Activated T-helper 1 cell treated with anti-CD3 and anti-CD28 coated beads, Interleukin-2, amount 50 U/mL, for 16 hours (primary cell): ENCODE data around the gene ETNPPL.
"Not testable (repeated sequence)": the region's sequence is repeated elsewhere in the genome, so short reads cannot be mapped to it uniquely, and the experiment has no call there.

Experiments used
- DNase-seq, 2 donors: peaks; one replicate each; pipeline ENCODE4 v3.0.0-alpha.2; 2020; ENCODE audit warnings: low read depth in 1 of 2, low spot score in 1 of 2

Gene ETNPPL

GRCh38 chr4:108758498-108758897 lies 4.4 kb downstream of the ETNPPL start:
- no peak for DNase-seq

DNA sequence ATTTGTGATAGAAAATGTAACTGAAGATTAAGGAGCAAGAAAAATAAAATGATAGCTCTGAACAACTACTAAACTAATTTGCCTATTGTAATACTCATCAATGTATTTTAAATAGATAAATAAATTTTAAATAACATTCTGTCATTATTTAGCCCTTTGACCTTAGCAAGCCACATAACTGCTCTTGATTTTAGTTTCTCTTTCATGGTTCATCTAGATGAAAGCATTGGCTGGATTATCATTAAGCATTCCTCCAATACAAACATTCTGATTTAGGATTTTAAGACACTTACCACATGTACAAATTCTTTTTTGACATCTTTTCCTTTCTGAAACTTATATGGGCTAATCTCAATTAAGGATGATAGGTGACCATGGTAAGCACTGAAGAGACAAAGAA lies 8.5 kb downstream of the ETNPPL start:
- no peak for DNase-seq

- no peak for DNase-seq
Measured at GRCh38 chr4:108751321-108751720, 11.5 kb downstream of the ETNPPL start.

- DNase-seq, result no peak
Measured at GRCh38 chr4:108749119-108749518, 13.7 kb downstream of the ETNPPL start.

DNA sequence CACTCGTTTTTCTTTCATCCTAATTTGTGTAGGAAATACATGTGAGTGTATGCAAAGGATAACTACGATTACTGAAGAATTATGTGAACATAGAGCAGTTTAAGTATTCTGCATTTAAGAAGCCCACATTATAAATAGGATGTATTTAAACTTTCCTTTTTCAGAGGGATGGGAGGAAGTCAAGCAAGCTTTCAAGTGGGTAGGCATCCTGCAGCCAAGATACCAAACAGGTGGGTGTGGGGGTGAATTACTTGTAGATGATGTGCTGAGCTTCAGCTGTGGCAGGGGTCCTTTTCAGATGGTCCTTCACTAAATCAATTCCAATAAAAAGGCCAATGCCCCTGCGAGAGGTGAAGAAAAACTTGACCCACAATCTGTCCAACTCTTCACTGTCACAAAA lies 16.3 kb downstream of the ETNPPL start:
- no peak for DNase-seq

DNA sequence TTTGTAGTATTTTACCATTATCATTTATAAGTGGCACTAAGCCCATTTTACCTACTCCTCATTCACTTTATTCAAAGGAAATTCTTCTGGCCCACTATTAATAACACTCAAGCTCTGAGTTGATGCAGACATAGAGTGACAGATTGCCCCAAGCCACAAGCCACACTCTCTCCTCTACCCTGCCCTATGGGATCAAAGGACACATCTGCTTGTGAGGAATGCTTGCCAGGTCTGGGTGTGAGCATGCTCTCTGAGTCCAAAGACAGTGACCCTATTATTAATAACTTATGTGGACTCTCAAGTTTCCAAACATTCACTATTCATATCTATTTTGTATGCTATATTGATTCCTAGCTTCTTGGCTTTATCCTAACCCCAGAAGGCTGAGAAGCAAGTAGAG lies 18.5 kb downstream of the ETNPPL start:
- no peak for DNase-seq

- no peak for DNase-seq
Measured at GRCh38 chr4:108742451-108743420, 20.1 kb downstream of the ETNPPL start.

GRCh38 chr4:108738003-108738706 lies 24.7 kb downstream of the ETNPPL start:
- no peak for DNase-seq

GRCh38 chr4:108731006-108731405 lies 31.8 kb downstream of the ETNPPL start:
- DNase-seq, result no peak

GRCh38 chr4:108730579-108730978 lies 32.3 kb downstream of the ETNPPL start:
- DNase-seq, result no peak

- no peak for DNase-seq
Measured at GRCh38 chr4:108729731-108730130, 33.1 kb downstream of the ETNPPL start.

- no peak for DNase-seq
Measured at GRCh38 chr4:108725457-108725856, 37.4 kb downstream of the ETNPPL start.

DNA sequence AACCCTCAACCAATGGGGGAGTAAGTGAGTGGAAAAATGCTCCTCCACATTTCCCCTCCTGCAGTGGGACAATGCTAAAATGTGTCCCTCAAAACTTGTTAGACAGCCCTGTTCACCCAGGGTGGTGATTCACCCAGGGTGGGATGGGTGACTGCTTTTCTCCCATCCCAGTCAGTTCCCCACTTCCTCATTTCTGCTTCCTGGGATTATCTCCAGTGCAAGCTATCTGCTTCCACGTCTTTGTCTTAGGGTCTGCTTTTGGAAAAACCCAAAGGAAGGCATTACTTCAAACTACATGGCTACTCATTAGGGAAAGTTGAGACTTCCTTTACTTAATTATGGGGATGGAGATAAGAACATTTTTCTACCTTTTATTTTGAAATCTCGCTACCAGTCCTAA lies 45.5 kb downstream of the ETNPPL start:
- no peak for DNase-seq

GRCh38 chr4:108716340-108716739 lies 46.5 kb downstream of the ETNPPL start:
- DNase-seq, result no peak

DNA sequence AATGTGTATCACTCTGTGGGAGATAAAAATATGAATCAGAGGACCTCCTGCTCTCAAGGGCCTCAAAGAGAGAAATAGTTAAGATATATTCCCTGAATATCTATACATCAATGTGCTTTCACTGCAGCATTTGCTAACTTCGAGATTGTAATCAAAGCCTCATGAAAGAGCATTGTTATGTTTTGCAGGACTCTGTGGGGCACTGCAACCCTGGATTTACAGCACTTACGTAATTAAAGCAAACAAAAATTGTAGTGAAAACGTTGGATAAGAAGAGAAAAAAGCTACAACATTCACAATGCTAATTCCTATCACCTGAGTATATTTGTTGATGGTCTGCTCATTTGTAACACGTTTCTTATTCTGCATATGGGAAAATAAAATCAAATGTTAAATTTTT lies 48.0 kb downstream of the ETNPPL start:
- no peak for DNase-seq

GRCh38 chr4:108710578-108710977 lies 52.3 kb downstream of the ETNPPL start:
- DNase-seq, result not testable (repeated sequence)

DNA sequence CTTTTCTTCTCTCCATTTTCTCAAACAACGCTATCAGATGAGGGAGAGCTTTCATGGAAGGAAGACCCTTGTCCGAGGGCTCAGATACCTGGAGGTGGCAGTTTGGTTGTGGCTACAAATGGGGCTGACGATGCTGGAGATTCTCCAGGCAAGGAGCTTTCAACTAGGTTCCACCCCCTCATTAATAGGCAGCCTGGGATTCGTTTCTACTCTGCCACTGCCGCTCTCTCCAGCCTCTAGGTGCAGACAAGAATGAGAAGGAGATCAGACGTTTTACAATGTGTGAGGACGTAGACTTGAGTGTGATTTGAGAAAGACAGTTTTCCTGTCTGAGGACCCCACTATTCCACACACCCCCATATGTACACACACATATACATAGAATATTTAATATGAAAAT lies 53.1 kb downstream of the ETNPPL start:
- no peak for DNase-seq

DNA sequence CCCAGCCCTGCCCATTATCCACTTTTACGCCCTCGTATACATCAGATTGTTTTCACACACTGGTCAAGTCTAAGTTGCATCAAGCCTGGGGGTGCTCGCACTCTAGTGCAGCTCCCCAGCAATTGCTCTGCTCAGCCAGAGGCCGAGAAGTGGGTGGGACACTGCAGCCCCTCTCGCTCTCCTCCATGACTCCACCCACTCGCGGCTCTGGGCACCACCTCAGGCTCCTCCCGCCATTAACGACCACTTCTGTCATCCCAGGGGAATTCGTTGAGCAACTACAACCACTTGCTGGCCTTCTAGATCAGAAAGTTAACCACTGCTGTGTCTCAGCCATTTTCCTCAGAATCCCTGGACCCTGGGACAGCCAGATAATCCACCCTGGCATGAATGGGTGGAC lies 53.6 kb downstream of the ETNPPL start:
- no peak for DNase-seq

- DNase-seq, result no peak
Measured at GRCh38 chr4:108706289-108706688, 56.6 kb downstream of the ETNPPL start.

DNA sequence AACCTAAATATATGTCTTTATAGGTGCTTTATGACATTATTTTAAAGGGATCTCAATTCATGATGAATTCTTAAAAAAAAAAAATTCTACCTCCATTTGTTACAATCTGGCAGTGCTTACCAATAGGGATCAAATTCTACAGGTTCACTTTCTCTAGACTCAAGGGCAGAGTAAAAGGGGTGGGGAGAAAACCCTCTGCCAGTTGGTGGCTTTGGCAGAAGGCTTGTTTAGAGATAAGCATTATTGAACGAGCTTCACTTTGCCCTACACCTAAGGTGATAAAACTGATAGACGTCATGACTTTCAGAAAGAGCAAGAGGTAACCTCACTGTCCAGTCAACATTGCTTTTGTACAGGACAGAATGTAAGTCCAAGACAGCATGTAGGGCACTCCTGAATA lies 58.9 kb downstream of the ETNPPL start:
- no peak for DNase-seq

DNA sequence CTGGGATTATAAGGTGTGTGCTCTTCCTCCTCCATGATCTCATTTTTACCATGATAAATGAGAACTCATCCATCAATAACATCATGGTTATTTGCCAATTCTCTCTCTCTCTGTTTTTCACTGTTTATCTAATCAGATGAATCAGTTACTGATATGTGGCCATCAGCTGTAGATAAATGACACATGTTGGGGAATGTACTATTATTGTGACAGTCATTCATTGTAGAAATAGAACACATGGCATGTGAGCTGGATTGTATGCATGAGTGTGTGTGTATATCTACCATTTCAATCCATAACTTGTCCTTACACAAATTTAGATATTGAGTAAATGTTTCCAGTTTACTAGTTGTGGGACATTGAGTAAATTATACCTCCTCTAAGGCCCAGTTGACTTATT lies 59.5 kb downstream of the ETNPPL start:
- DNase-seq, result no peak

DNA sequence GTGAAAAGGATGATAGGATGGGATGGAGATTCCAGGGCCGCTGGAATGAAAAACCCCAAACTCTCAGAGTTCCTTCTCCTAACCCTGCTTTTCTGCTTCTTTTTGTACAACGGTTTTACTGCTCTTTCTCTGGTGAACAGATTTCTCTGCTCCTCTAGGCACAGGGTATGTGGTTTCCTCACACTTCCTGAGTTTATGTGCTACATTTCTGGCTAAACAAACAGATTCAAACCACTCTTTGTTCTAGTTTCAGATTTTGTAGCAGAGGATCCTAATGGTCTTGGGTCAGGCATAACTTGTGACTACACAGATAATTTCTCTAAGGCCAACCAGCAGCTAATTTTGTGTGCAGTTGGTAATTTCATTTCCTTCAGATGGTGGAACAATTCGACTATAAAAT lies 59.9 kb downstream of the ETNPPL start:
- no peak for DNase-seq
